Right lobe of liver (tissue), 6 donors: ENCODE data around the gene AGAP3. TPM values are rescaled to one million over a fixed set of nuclear protein-coding genes. Genes with fewer than 3 reads are reported as not detected.
A peak's percentile ranks its signal among the peaks of the same experiment; 100 is the strongest.

Experiments
- ATAC-seq, 4 donors: fragments of 200-7000 bp; cut with Tn5 transposase; one replicate each; pipeline ENCODE4 v1.9.1; 2020; ENCODE audit warnings: mild to moderate bottlenecking in 4 of 4, moderate library complexity in 4 of 4
- DNase-seq, 3 donors: peaks; one replicate each; pipeline ENCODE4 v3.0.0-alpha.2; 2020
- H3K27ac ChIP-seq, 3 donors: fragments of 200-600 bp; one replicate each; pipeline ENCODE4 v1.8.0; 2022
- H3K27me3 ChIP-seq, 2 donors: fragments of 200-600 bp; one replicate each; pipeline ENCODE4 v1.8.0; 2022
- H3K36me3 ChIP-seq, 4 donors: fragments of 200-600 bp; sonication (generic) in 1 of 4; one replicate each; pipeline versions ENCODE4 v1.5.1 to v1.8.0; 2017 to 2022; ENCODE audit warnings: control low read depth in 1 of 4
- H3K4me1 ChIP-seq, 4 donors: fragments of 200-600 bp; sonication (generic) in 1 of 4; one replicate each; pipeline versions ENCODE4 v1.5.1 to v1.8.0; 2017 to 2022; ENCODE audit warnings: control low read depth in 1 of 4
- H3K4me3 ChIP-seq, 3 donors: fragments of 200-600 bp; one replicate each; pipeline ENCODE4 v1.8.0; 2022
- H3K9me3 ChIP-seq, 4 donors: fragments of 200-600 bp; sonication (generic) in 1 of 4; one replicate each; pipeline versions ENCODE4 v1.5.1 to v1.8.0; 2017 to 2022; ENCODE audit warnings: control low read depth in 1 of 4
- POLR2A ChIP-seq: fragments of 450-650 bp; IDR thresholded peaks from one replicate; pipeline ENCODE4 v1.6.1; 2017; ENCODE audit warnings: antibody characterized with exemption, mild to moderate bottlenecking
- WGBS: methylation state at CpG from one replicate; pipeline ENCODE4 v1.1.6; 2018; ENCODE audit warnings: low coverage, low lambda C conversion rate; ENCODE audit not compliant: insufficient coverage; ENCODE audit errors: missing lambda C conversion rate; 5-methylcytosine and 5-hydroxymethylcytosine counted together
- intact Hi-C, 2 donors: fragments of 100-400 bp; cut with DNase I; formaldehyde crosslinking; loops; one replicate each; pipeline versions ENCODE4 v1.11.2 to v1.14.1; 2022
- total RNA-seq, 6 experiments: library from RNA; depleted of rRNA in 2 of 6; stranded (reverse); fragments of >200 nt in 2 of 6; fragmentation: NEBNext Ultra II Directional in 3 of 6; extraction: Animal tissue kit (Norgen Biotek cat#: 25700) in 3 of 6; gene quantifications; one replicate each; pipeline versions ENCODE4 v1.1.0 to v1.2.4, GENCODE V29; 2016 to 2023
- TF ChIP-seq, protein P1 (sequence below), 4 donors: fragments of 200-600 bp in 3 of 4; fragments of 450-650 bp in 1 of 4; IDR thresholded peaks; one replicate each; pipeline versions ENCODE4 v1.5.1 to v1.8.0; 2016 to 2022; ENCODE audit warnings: antibody characterized with exemption in 4 of 4, mild to moderate bottlenecking in 2 of 4
- donor health status: DM: no; HTN: yes; CAD: no.
- donor health status: DM: no; HTN: no; CAD: no.
- donor health status: DM: no; HTN: no; CAD: no.
- donor health status: DM: no; HTN: yes; CAD: no.
- donor health status: DM: no; HTN: yes; CAD: no.

AGAP3 gene
- total RNA-seq, 6 experiments from 2014 or later, result 36.3 to 44.3 (median 39.5) TPM

DNA sequence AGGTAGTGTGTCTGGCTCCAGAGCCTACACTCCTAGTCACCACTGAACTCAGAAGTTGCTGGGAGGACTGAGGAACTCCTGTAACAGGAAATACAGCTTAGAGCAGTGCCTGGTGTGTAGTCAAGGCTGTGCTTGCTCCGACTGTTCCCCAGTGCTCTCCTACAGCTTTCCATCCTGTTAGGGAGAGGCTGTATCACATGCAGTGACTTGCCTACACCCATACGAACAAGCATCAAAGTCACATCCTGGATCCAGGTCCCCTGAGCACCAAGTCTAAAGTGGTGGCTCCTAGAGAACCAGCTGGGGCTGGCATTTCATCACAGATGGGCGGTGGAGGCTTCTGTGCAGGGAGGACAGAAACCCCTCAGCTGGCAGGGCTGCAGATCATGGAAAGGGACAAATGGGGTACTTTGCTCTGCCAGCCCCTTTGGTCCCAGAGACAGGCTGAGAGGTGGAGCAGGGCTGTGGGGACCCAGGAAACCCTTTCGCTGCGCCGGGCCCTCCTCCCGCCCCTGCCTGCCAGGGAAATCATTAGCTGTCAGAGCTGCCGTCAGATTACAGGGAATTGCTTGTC is 93.1 kb downstream of the AGAP3 start:
- Histone ChIP-seq H3K27ac (no peak overlapping the region), H3K4me3 (no peak overlapping the region), H3K36me3 (no peaks in the 10 kb centered on the region), H3K9me3 (no peaks in the 10 kb centered on the region), H3K27me3 (no peaks in the 10 kb centered on the region), H3K4me1 (no peaks in the 10 kb centered on the region)
- ATAC-seq (no peak), DNase-seq (peak in 1 of 3 donors; percentile 26)
- intact Hi-C loops, result loop anchor here in 1 of 2 donors (10.0 kb wide), 1 partner anchor 55 kb away; no protein-coding TSS in a partner anchor
- 33% methylated on average over 1 of the region's 8 CpGs for WGBS
- TF ChIP-seq POLR2A, result no peak
- TF ChIP-seq, protein P1, sequence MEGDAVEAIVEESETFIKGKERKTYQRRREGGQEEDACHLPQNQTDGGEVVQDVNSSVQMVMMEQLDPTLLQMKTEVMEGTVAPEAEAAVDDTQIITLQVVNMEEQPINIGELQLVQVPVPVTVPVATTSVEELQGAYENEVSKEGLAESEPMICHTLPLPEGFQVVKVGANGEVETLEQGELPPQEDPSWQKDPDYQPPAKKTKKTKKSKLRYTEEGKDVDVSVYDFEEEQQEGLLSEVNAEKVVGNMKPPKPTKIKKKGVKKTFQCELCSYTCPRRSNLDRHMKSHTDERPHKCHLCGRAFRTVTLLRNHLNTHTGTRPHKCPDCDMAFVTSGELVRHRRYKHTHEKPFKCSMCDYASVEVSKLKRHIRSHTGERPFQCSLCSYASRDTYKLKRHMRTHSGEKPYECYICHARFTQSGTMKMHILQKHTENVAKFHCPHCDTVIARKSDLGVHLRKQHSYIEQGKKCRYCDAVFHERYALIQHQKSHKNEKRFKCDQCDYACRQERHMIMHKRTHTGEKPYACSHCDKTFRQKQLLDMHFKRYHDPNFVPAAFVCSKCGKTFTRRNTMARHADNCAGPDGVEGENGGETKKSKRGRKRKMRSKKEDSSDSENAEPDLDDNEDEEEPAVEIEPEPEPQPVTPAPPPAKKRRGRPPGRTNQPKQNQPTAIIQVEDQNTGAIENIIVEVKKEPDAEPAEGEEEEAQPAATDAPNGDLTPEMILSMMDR (IDR thresholded peaks at IDR 0.05), result no peak

DNA sequence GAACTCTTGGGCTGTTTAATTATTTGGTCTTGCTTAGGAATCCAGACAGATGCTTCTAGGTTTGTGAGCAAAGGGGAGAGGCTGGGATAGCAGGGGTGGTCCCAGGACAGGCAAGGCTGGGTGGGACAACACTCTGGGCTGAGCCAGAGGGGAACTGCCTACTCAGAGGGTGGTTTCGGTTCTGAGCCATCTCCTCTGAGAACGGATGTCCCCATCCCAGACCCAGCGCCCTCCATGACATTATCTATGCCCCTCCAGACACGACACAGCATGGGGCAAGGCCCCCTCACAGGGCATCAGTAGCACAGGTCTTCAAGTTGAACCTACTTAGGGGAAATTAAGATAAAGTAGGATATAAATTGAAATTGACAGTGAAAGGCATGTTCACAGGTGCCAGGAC is 93.7 kb downstream of the AGAP3 start:
- ATAC-seq, result no peak
- no peaks in the 10 kb centered on the region for H3K36me3 ChIP-seq
- no peak overlapping the region for H3K4me3 ChIP-seq
- TF ChIP-seq, protein P1 (IDR thresholded peaks at IDR 0.05), result no peak
- no peak for TF ChIP-seq POLR2A
- no peaks in the 10 kb centered on the region for H3K4me1 ChIP-seq
- H3K27ac ChIP-seq, result no peak overlapping the region
- 81% methylated on average over 4 of the region's 4 CpGs for WGBS
- no peaks in the 10 kb centered on the region for H3K27me3 ChIP-seq
- intact Hi-C loops, result loop anchor here in 1 of 2 donors (10.0 kb wide), 1 partner anchor 55 kb away; no protein-coding TSS in a partner anchor
- peak in 1 of 3 donors; percentile 23 for DNase-seq
- H3K9me3 ChIP-seq, result no peaks in the 10 kb centered on the region

DNA sequence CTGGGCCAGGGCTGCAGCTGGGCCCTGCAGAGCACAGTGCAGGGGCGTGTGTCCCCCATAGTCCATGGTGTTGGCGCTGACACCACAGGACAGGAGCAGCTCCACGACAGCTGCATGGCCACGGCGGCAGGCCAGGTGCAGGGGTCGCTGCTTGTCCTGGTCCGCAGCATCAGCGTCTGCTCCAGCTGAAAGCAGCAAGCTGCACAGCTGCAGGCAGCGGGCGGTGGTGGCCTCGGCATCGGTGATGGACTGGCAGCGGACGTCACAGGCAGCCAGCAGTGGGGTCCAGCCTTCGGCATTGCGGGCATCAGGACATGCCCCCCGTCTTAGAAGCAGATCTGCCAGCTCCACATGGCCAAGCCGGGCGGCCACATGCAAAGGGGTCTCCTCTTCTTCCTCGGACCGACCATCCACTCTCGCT is 94.7 kb downstream of the AGAP3 start:
- ATAC-seq (no peak), DNase-seq (peak in 1 of 3 donors; percentile 39)
- Histone ChIP-seq H3K9me3 (no peaks in the 10 kb centered on the region), H3K27me3 (no peaks in the 10 kb centered on the region), H3K27ac (no peak overlapping the region), H3K36me3 (no peaks in the 10 kb centered on the region), H3K4me3 (no peak overlapping the region), H3K4me1 (no peaks in the 10 kb centered on the region)
- no CpG with 5 or more reads among the region's 22 CpGs for WGBS
- TF ChIP-seq POLR2A, result no peak
- TF ChIP-seq, protein P1 (IDR thresholded peaks at IDR 0.05), result no peak
- intact Hi-C loops, result no loop called here

DNA sequence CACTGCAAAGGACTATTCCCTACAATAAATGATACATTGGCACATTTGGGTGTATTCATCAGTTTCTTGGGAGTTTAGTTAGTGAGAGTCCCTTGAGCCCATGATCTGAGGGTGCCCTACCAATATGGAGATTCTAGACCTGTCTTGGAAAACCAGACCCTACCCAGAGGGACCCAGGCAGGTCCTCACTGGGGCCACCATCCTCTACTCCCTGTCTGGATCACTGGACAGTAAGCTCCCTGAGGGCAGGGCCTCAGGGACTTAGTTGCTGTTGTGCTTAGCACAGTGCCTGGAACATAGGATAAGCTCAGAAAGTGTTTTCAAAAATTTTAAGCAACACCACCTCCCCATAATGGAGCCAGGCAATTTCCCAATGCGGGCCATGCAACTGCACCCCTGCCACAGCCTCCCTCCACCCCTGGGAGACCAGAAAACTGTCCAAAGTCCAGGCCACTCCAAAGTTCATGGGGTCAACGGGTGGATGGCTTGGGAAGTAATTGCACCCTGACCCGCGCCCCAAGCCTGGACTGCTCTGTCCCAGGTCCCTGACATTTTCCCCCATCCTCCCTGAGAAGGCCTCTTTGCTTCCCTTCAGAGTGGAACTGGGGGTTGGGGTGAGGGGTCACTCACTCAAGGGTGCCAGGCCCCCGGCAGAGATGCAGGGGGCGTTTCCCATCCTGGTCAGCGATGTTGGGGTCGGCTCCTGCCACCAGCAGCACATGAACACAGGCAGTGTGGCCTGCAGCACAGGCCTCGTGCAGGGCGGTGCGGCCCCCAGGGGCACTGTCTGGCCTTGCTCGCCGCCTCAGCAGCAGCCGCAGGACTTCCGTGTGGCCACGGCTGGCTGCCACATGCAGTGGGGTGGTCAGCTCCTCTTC is 99.7 kb downstream of the AGAP3 start:
- Histone ChIP-seq H3K36me3 (no peaks in the 10 kb centered on the region), H3K27ac (no peak overlapping the region), H3K4me1 (no peaks in the 10 kb centered on the region), H3K4me3 (no peak overlapping the region), H3K9me3 (no peaks in the 10 kb centered on the region), H3K27me3 (no peaks in the 10 kb centered on the region)
- no peak for TF ChIP-seq POLR2A
- TF ChIP-seq, protein P1 (IDR thresholded peaks at IDR 0.05), result no peak
- WGBS, result 47% methylated on average over 3 of the region's 16 CpGs
- peak in 1 of 3 donors; percentile 44 for DNase-seq
- intact Hi-C loops, result no loop called here
- ATAC-seq, result peak in 2 of 4 donors; percentile 27
